GM12801 (cell line): ENCODE data around the gene LEP.

Experiments used
- CTCF ChIP-seq: IDR thresholded peaks from one replicate; pipeline ENCODE4 v1.5.1; 2011; ENCODE audit warnings: control low read depth; ENCODE audit not compliant: insufficient read length; ENCODE audit errors: extremely low read depth

The LEP gene

GRCh38 chr7:128254470-128254869, 13.4 kb downstream of the LEP start:
- TF ChIP-seq CTCF, result no peak

GRCh38 chr7:128255271-128255670, 14.2 kb downstream of the LEP start:
- TF ChIP-seq CTCF, result no peak

- no peak for TF ChIP-seq CTCF
Measured at GRCh38 chr7:128257458-128257857, 16.4 kb downstream of the LEP start.

- no peak for TF ChIP-seq CTCF
Measured at GRCh38 chr7:128259131-128260061, 18.3 kb downstream of the LEP start.

- TF ChIP-seq CTCF, result no peak
Measured at GRCh38 chr7:128260069-128260795, 19.2 kb downstream of the LEP start.

GRCh38 chr7:128262273-128263028, 21.4 kb downstream of the LEP start:
- no peak for TF ChIP-seq CTCF

GRCh38 chr7:128263420-128263819, 22.3 kb downstream of the LEP start:
- no peak for TF ChIP-seq CTCF
